Aortic smooth muscle cell (primary cell): ENCODE results near the gene PTHLH. TPM values are rescaled to one million over a fixed set of nuclear protein-coding genes. Genes with fewer than 3 reads are reported as not detected.

ENCODE experiments used
- total RNA-seq: library from RNA; depleted of rRNA; stranded (reverse); fragments of >200 nt; gene quantifications from 2 replicates; pipeline ENCODE4 v1.2.3, GENCODE V29; 2014

The PTHLH gene
- total RNA-seq: 6.0 and 15.5 TPM in 2 replicates

DNA sequence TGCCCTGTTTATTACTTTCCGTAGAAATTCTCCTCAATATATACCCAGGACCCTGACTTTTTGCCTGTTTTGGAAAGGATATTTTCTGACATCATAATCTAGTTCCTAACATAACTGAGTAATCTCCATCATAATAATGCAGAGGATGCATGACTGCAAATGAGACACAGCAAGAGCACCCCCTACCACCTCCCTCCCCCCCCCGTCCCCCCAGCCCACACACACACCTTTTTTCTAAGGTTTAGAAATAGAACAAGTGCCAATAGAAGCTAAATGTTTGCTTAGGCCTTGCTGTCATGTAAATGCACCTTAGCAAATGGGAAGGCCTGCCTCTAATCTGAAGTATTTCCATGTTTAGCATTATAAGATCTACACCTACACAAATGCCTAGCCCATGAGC lies at the start of gene PTHLH:
Gene PTHLH, minus strand, starts transcription at position 13 of the 400 bp plus-strand sequence. CDS start 3,239 bp downstream, outside the sequence.

Other genes with a start within 250 kb of the PTHLH start
- 28.8 and 35.9 TPM in 2 replicates for gene KLHL42, start 192.5 kb downstream of the PTHLH start, total RNA-seq
- not detected in 2 replicates for gene MANSC4, start 192.5 kb downstream of the PTHLH start, total RNA-seq
- gene CCDC91, start 217.7 kb upstream of the PTHLH start, total RNA-seq: 29.1 and 32.0 TPM in 2 replicates